ENCODE results near the gene TTC8. TPM values are rescaled to one million over a fixed set of nuclear protein-coding genes. Genes with fewer than 3 reads are reported as not detected.

Gene TTC8
- total RNA-seq, 1 experiment from 2014 or later = 12.4 TPM

- Histone ChIP-seq H3K36me3 (ENCODE audit: control insufficient read depth, insufficient read depth, low read length) (no peaks in the 10 kb centered on the region), H3K9me3 (ENCODE audit: control insufficient read depth, insufficient read depth, low read depth, low read length) (no peaks in the 10 kb centered on the region), H3K27ac (ENCODE audit: low read length) (no peak overlapping the region), H3K4me1 (ENCODE audit: control insufficient read depth, insufficient read depth, low read length) (no peaks in the 10 kb centered on the region), H3K4me3 (ENCODE audit: low read depth in 2 of 2, low read length in 2 of 2) (no peak overlapping the region), H3K27me3 (ENCODE audit: control insufficient read depth, insufficient read depth, low read length) (no peaks in the 10 kb centered on the region)
- in situ Hi-C loops (cut with HindIII; ENCODE audit: low pct_unique_long_range_greater_than_20kb, low sequenced_read_pairs) (no loop called here), intact Hi-C loops (cut with micrococcal nuclease; ENCODE audit: unreplicated experiment) (no loop called here)
- ATAC-seq = no peak
- POLR2A ChIA-PET = no interaction called here
- BruUV-seq (replicated peaks) = no TSS peak
- CTCF ChIA-PET = no interaction called here
- no peak for DNase-seq (ENCODE audit: low read depth, low spot score)
- TF ChIP-seq TCF7L2 (IDR thresholded peaks at IDR 0.05; ENCODE audit: low read depth, low read length) = no peak
- no peak for TF ChIP-seq SIN3A (IDR thresholded peaks at IDR 0.05; ENCODE audit: borderline replicate concordance, insufficient read depth, low read depth, low read length)
- TF ChIP-seq POLR2AphosphoS5 (IDR thresholded peaks at IDR 0.05; ENCODE audit: low read depth, low read length) = no peak
- TF ChIP-seq, protein P1, sequence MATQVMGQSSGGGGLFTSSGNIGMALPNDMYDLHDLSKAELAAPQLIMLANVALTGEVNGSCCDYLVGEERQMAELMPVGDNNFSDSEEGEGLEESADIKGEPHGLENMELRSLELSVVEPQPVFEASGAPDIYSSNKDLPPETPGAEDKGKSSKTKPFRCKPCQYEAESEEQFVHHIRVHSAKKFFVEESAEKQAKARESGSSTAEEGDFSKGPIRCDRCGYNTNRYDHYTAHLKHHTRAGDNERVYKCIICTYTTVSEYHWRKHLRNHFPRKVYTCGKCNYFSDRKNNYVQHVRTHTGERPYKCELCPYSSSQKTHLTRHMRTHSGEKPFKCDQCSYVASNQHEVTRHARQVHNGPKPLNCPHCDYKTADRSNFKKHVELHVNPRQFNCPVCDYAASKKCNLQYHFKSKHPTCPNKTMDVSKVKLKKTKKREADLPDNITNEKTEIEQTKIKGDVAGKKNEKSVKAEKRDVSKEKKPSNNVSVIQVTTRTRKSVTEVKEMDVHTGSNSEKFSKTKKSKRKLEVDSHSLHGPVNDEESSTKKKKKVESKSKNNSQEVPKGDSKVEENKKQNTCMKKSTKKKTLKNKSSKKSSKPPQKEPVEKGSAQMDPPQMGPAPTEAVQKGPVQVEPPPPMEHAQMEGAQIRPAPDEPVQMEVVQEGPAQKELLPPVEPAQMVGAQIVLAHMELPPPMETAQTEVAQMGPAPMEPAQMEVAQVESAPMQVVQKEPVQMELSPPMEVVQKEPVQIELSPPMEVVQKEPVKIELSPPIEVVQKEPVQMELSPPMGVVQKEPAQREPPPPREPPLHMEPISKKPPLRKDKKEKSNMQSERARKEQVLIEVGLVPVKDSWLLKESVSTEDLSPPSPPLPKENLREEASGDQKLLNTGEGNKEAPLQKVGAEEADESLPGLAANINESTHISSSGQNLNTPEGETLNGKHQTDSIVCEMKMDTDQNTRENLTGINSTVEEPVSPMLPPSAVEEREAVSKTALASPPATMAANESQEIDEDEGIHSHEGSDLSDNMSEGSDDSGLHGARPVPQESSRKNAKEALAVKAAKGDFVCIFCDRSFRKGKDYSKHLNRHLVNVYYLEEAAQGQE (IDR thresholded peaks at IDR 0.05; ENCODE audit: insufficient read depth in 1 of 2, low read depth in 2 of 2, low read length in 1 of 2) = no peak
- TF ChIP-seq, protein P2, sequence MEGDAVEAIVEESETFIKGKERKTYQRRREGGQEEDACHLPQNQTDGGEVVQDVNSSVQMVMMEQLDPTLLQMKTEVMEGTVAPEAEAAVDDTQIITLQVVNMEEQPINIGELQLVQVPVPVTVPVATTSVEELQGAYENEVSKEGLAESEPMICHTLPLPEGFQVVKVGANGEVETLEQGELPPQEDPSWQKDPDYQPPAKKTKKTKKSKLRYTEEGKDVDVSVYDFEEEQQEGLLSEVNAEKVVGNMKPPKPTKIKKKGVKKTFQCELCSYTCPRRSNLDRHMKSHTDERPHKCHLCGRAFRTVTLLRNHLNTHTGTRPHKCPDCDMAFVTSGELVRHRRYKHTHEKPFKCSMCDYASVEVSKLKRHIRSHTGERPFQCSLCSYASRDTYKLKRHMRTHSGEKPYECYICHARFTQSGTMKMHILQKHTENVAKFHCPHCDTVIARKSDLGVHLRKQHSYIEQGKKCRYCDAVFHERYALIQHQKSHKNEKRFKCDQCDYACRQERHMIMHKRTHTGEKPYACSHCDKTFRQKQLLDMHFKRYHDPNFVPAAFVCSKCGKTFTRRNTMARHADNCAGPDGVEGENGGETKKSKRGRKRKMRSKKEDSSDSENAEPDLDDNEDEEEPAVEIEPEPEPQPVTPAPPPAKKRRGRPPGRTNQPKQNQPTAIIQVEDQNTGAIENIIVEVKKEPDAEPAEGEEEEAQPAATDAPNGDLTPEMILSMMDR (IDR thresholded peaks at IDR 0.05) = no peak
Measured at GRCh38 chr14:88844980-88845491, 20.6 kb downstream of the TTC8 start.

GRCh38 chr14:88848571-88848970, 24.1 kb downstream of the TTC8 start:
- TF ChIP-seq SIN3A (IDR thresholded peaks at IDR 0.05; ENCODE audit: borderline replicate concordance, insufficient read depth, low read depth, low read length) (no peak), TCF7L2 (IDR thresholded peaks at IDR 0.05; ENCODE audit: low read depth, low read length) (no peak), POLR2AphosphoS5 (IDR thresholded peaks at IDR 0.05; ENCODE audit: low read depth, low read length) (no peak)
- TF ChIP-seq, protein P1 (IDR thresholded peaks at IDR 0.05; ENCODE audit: insufficient read depth in 1 of 2, low read depth in 2 of 2, low read length in 1 of 2) = no peak
- TF ChIP-seq, protein P2 (IDR thresholded peaks at IDR 0.05) = no peak
- intact Hi-C loops (cut with micrococcal nuclease; ENCODE audit: unreplicated experiment) = no loop called here

More at GRCh38 chr14:88848571-88848970, 24.1 kb downstream of the TTC8 start:
- ChIA-PET CTCF (no interaction called here), POLR2A (no interaction called here)
- no TSS peak for BruUV-seq (replicated peaks)
- no peaks in the 10 kb centered on the region for H3K9me3 ChIP-seq (ENCODE audit: control insufficient read depth, insufficient read depth, low read depth, low read length)
- H3K36me3 ChIP-seq (ENCODE audit: control insufficient read depth, insufficient read depth, low read length) = no peaks in the 10 kb centered on the region
- in situ Hi-C loops (cut with HindIII; ENCODE audit: low pct_unique_long_range_greater_than_20kb, low sequenced_read_pairs) = no loop called here
- no peak for ATAC-seq
- no peaks in the 10 kb centered on the region for H3K27me3 ChIP-seq (ENCODE audit: control insufficient read depth, insufficient read depth, low read length)
- no peak for DNase-seq (ENCODE audit: low read depth, low spot score)
- H3K4me1 ChIP-seq (ENCODE audit: control insufficient read depth, insufficient read depth, low read length) = no peaks in the 10 kb centered on the region
- H3K4me3 ChIP-seq (ENCODE audit: low read depth in 2 of 2, low read length in 2 of 2) = no peak overlapping the region
- H3K27ac ChIP-seq (ENCODE audit: low read length) = no peak overlapping the region
